AG09319 (cell line): ENCODE measurements around the gene SBF1.

Experiments used
- DNase-seq: peaks from one replicate; pipeline ENCODE4 v3.0.0-alpha.2; 2010; ENCODE audit warnings: low read depth; ENCODE audit errors: extremely low read depth
- CTCF ChIP-seq: IDR thresholded peaks from 2 replicates; pipeline ENCODE4 v1.5.1; 2011; ENCODE audit warnings: low read depth, mild to moderate bottlenecking, inconsistent platforms, low read length, moderate library complexity

Gene SBF1

GRCh38 chr22:50474710-50475651, at the start of gene SBF1:
Gene SBF1, minus strand, starts transcription at chr22:50475035. Its CDS starts 195 bp downstream, at chr22:50474840.
- peak; percentile 65 for DNase-seq
- no peak for TF ChIP-seq CTCF

GRCh38 chr22:50523806-50524675, 49.2 kb upstream of the SBF1 start:
- no peak for TF ChIP-seq CTCF
- DNase-seq: no peak

GRCh38 chr22:50523458-50523805, 48.6 kb upstream of the SBF1 start:
- DNase-seq: no peak
- no peak for TF ChIP-seq CTCF

GRCh38 chr22:50522806-50523438, 48.1 kb upstream of the SBF1 start:
- DNase-seq: no peak
- TF ChIP-seq CTCF: no peak

GRCh38 chr22:50522208-50522805, 47.5 kb upstream of the SBF1 start:
- no peak for TF ChIP-seq CTCF
- DNase-seq: no peak

GRCh38 chr22:50521710-50522109, 46.9 kb upstream of the SBF1 start:
- no peak for TF ChIP-seq CTCF
- no peak for DNase-seq
